ENCODE measurements around the gene PIF1.

- TF ChIP-seq, protein P1, sequence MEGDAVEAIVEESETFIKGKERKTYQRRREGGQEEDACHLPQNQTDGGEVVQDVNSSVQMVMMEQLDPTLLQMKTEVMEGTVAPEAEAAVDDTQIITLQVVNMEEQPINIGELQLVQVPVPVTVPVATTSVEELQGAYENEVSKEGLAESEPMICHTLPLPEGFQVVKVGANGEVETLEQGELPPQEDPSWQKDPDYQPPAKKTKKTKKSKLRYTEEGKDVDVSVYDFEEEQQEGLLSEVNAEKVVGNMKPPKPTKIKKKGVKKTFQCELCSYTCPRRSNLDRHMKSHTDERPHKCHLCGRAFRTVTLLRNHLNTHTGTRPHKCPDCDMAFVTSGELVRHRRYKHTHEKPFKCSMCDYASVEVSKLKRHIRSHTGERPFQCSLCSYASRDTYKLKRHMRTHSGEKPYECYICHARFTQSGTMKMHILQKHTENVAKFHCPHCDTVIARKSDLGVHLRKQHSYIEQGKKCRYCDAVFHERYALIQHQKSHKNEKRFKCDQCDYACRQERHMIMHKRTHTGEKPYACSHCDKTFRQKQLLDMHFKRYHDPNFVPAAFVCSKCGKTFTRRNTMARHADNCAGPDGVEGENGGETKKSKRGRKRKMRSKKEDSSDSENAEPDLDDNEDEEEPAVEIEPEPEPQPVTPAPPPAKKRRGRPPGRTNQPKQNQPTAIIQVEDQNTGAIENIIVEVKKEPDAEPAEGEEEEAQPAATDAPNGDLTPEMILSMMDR (IDR thresholded peaks at IDR 0.05) = no peak
- TF ChIP-seq POLR2A (IDR thresholded peaks at IDR 0.05) (no peak), EP300 (IDR thresholded peaks at IDR 0.05) (no peak)
These were observed 14.7 kb downstream of the PIF1 start for GRCh38 chr15:64810497-64811326.
